T-helper 22 cell (primary cell): ENCODE data around the gene NHLRC4.

Source experiments
- DNase-seq: peaks from one replicate; pipeline ENCODE4 v3.0.0-alpha.2; 2020; ENCODE audit warnings: low read depth

NHLRC4 gene

GRCh38 chr16:565419-566330 lies 1.1 kb upstream of the NHLRC4 start:
- DNase-seq: no peak

- no peak for DNase-seq
Measured at GRCh38 chr16:567373-568256, 810 bp downstream of the NHLRC4 start.

DNA sequence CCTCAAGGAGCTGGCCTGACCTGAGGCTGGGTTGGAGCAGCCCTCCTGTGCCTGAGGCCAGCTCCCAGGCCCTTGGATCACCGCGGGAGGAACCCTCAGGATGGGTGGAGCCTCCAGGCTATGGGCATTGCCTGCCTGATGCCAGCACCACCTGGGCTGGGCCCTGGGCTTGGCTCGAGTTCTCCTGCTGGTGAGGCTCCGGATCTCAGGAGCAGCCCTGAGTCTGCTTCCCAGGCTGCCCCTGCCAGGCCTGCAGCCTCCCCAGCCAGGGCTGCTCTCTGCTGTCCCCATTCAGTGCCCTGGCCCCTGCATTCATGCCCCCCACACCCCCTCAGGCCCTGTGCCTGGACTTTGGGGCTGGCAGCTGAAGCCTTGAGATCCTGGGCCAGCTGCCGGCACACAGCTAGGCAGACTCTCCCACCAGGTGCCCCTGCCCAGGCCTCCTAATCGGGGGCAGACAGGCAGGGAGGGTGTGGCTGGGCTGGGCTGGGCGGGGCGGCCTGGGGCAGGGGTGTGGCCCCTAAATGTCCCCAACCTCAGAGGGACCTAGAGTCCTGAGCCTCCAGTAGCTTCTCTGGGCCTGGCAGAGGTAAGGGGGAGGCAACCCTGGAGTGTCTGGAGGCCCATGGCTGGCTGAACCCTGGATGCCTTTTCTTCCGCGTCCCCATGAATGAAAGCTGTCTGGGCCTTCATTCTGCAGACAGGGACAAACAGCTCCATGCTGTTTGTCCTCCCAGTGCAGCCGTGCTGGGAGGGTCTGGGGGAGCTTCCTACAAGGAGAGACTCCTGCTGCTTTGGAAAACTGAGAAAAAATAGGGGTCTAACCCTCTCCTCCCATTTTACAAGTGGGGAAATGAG lies 1.8 kb downstream of the NHLRC4 start:
- no peak for DNase-seq

GRCh38 chr16:569445-570254 lies 2.8 kb downstream of the NHLRC4 start, which contains the start of gene PIGQ:
Gene PIGQ, plus strand, starts transcription at chr16:569968. Its CDS starts 4,107 bp downstream, at chr16:574075.
- DNase-seq: peak; percentile 61

DNA sequence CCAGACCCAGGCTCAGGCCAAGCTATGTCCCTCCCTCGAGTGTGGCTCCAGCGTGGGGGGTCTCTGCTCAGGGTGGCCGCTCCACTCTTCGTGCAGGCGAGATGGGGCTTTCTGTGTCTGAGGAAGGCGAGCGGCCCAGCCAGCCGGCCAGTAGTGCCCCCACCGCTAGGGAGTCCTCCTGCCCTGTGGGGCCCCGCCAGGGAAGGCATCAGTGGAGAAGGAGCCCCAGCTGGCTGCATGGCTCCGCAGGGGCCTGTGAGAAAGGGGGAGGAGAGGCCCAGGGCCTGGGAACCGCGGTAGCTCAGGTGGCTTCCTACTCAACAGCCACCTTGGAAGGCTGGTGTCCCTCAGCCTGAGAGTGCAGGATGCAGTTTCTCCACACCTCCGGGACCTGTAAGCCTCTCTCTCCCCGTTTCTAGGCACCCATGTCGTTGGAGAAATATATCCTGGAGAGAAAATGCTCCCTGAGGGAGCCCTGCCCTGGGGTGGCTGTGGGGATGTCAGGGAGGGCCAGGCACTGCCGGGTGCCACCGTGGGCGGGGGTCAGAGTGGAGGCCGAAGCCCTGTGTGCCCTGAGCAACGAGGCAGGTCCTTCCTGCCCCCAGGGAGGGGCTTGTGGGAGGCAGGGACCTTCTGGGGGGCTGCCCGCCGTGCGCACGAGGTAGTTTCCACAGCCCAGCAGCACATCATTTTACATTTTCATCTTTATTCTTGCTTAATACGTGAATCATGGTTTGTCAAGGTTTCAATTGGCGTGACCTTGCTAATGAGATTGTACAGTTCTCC lies 6.3 kb downstream of the NHLRC4 start:
- no peak for DNase-seq

DNA sequence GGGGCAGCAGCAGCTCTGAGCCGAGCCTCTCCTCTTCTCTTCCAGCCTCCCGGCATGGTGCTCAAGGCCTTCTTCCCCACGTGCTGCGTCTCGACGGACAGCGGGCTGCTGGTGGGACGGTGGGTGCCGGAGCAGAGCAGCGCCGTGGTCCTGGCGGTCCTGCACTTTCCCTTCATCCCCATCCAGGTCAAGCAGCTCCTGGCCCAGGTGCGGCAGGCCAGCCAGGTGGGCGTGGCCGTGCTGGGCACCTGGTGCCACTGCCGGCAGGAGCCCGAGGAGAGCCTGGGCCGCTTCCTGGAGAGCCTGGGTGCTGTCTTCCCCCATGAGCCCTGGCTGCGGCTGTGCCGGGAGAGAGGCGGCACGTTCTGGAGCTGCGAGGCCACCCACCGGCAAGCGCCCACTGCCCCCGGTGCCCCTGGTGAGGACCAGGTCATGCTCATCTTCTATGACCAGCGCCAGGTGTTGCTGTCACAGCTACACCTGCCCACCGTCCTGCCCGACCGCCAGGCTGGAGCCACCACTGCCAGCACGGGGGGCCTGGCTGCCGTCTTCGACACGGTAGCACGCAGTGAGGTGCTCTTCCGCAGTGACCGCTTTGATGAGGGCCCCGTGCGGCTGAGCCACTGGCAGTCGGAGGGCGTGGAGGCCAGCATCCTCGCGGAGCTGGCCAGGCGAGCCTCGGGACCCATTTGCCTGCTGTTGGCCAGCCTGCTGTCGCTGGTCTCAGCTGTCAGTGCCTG lies 7.4 kb downstream of the NHLRC4 start:
- no peak for DNase-seq

- DNase-seq: no peak
Measured at GRCh38 chr16:575354-576196, 8.8 kb downstream of the NHLRC4 start.

DNA sequence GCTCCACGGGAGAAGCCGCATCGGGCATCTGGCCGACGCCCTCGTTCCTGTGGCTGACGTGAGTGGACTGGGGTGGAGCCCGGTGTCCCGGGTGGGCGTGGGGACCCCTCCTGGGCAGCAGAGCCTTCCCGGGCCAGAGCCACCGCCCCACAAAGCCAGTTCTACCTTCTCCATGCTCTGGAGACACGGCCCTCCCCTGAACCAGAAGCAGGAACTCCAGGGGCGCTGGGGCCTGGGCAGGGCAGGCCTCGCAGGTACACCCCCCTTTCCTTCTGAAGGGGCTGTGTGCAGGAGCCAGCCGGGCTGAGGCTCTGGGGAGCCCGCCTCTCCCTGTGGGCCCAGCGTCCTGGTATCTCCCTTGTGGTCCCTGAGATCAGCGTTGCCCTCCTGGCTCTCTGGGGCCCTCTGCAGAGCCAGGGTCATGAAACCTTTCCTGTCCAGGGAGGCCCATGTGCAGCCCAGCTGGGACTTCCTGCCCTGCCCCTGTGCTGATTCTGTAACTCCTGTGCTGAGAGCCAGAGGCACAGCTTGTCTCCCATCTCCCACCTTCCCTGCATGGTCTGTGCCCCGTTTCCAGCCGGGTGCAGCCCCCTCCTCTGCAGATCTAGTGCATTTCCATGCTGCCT lies 9.5 kb downstream of the NHLRC4 start:
- DNase-seq: no peak

DNA sequence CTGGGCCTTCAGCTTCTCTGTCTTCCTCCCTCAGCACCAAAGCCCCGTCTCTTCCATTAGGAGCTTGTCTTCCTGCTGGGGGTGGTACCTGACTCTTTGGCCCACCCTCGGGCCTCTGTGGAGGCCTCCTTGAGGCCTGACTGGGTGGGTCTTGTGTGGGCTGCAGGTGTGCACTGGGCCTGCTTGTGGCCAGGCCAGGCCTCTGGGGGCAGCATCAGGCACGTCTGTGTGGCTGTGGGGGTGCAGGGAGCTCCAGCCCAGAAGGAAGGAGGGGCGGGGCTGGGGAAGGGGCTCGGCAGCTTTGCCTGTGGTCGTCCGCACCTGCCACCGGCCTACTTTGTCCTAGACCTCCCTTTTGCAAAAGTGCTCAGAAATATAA lies 10.0 kb downstream of the NHLRC4 start:
- no peak for DNase-seq

- DNase-seq: no peak
Measured at GRCh38 chr16:577796-578195, 11.0 kb downstream of the NHLRC4 start.

- DNase-seq: no peak
Measured at GRCh38 chr16:578232-578869, 11.5 kb downstream of the NHLRC4 start.

DNA sequence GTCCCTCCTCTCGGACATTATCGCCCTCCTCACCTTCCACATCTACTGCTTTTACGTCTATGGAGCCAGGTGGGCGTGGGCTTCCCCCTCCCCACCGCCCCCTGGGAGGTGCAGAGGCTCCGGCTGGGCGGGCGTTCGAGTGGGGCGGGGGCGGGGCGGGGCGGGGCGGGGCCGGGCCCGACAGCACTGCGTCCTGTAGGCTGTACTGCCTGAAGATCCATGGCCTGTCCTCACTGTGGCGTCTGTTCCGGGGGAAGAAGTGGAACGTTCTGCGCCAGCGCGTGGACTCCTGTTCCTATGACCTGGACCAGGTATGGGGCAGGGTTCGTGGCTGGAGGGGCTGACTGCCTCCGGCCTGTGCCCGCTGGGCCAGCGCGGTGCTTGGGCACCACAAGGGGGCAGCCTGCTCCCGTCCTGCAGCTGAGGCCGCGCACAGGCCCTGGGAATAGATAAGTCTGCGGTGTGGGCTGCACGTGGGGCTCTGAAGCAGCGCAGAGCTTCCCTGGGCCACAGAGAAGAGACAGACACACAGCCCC lies 12.1 kb downstream of the NHLRC4 start:
- peak; percentile 37 for DNase-seq

DNA sequence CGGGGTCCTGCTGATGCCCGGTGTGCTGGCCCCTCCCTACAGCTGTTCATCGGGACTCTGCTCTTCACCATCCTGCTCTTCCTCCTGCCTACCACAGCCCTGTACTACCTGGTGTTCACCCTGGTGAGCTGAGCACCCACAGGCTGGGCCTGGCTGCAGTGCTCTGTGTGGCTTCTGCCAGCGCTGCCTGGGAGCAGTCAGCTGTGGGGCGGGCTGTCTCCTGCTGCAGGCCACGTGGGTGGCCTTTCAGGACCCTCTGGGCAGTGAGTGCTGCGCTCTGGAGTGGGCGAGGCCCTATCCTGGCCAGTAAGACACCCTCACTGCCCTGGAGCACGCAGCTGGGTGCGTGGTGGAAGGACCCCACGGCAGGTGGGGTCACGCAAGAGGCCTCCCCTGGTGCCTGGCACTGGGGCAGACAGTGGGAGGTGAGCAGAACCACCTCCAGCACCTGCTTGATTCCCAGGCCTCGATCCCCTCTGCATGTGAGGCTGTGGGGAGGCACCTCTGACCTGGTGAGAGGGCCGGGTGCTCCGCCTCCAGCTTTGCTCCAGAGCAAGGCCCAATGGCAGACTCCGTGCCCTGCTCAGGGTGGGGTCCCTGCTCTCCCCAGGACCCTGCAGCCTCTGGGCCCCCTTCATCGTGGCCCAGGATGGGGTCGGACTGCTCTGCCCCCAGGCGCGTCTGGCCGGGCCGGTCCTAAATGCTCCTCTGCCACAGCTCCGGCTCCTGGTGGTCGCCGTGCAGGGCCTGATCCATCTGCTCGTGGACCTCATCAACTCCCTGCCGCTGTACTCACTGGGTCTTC lies 13.5 kb downstream of the NHLRC4 start:
- no peak for DNase-seq

GRCh38 chr16:580946-581498 lies 14.2 kb downstream of the NHLRC4 start:
- DNase-seq: no peak

DNA sequence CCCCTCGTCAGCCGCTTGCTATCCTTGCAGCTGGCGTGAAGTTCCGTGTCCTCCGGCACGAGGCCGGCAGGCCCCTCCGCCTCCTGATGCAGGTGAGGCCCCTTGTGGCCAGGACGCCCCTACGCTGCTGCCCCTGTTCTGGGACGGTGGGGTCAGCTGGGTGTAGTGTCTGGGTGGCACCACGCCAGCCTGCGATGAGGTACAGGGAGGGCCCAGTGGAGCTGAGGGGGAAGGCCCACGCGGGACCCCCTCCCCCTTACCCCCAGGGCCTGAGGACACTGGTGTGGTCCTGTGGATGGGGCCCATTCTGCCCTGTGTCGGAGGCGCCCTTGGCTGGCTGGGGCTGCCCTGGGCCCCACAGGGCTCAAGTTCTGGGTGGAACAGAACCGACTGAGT lies 15.4 kb downstream of the NHLRC4 start:
- no peak for DNase-seq
